HG03439 (cell line): ENCODE results near the gene HCFC1.
"Not testable (repeated sequence)": the region's sequence is repeated elsewhere in the genome, so short reads cannot be mapped to it uniquely, and the experiment has no call there.

Source experiments
- ATAC-seq: cut with Tn5 transposase; IDR thresholded peaks from one replicate; pipeline ENCODE4 v1.9.1; 2021; ENCODE audit warnings: mild to moderate bottlenecking, moderate library complexity; ENCODE audit not compliant: unreplicated experiment

Gene HCFC1

GRCh38 chrX:154010330-154011087 lies 38.9 kb upstream of the HCFC1 start:
- ATAC-seq = no peak

DNA sequence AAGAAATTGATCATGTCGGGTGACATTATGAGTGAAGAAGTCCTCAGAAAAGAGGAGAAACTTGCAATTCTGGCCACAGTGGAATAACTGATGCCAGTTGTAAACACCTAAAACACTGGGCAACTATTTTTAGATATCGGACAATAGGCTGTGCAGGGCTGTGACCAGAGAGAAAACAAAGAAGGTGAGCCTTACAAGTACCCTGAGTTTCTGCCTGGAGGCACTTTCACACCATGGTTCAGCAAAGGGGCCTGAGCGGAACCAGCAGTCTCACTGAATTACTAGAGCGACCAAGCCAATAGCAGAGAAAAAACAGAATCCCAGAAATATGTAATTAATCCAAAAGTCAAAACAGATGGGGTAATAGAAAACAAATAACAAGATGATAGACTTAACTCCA lies 36.9 kb upstream of the HCFC1 start:
- ATAC-seq = no peak

DNA sequence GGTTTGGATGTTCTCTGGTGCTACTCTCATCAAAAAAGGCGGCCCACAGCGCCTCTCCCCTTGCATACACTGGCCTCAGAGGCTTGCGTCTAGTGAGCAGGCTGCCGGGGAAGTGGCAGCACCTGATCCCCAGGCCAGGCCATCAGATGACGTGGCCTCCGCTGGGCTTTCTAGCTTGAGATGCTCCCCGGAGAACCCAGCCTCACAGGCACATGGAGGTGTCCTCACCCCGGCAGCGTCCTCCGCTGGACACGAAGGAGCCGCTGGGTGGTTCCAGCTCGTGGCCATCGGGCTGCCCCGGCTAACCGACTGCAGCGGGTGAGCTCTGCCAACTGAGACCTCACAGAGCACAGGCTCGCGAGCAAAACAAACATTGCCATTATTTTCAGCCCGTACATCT lies 35.3 kb upstream of the HCFC1 start:
- ATAC-seq = no peak

- no peak for ATAC-seq
Observed at GRCh38 chrX:154004315-154004714, 32.7 kb upstream of the HCFC1 start.

DNA sequence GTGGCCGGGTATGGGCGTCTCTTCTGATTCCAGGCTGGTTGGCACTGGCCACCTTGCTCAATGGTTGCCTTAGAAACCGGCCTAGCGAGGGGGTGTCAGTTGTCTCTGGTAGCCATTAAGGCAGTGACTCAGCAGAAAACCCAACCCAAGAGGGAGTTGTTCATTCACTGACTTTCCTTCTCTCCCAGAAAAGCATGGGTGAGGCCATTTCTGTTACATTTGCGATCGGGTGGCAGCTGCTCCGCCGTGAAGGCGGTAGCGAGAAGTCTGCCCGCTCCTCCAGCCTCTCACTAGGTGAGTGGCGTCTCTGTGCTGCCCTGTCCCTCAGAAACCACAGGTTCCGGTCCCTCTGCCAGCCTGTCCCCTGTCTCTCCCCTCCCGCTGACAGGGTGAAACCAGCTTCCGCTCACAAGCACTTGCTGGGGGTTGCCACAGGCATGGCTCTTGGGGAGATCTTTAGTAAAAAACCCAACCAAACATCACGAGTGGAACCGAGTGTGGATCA lies 30.6 kb upstream of the HCFC1 start:
- no peak for ATAC-seq

GRCh38 chrX:154000051-154000450 lies 28.4 kb upstream of the HCFC1 start:
- no peak for ATAC-seq

- no peak for ATAC-seq
Observed at GRCh38 chrX:153999359-154000037, 27.9 kb upstream of the HCFC1 start.

- no peak for ATAC-seq
Observed at GRCh38 chrX:153995504-153995903, 23.9 kb upstream of the HCFC1 start.

DNA sequence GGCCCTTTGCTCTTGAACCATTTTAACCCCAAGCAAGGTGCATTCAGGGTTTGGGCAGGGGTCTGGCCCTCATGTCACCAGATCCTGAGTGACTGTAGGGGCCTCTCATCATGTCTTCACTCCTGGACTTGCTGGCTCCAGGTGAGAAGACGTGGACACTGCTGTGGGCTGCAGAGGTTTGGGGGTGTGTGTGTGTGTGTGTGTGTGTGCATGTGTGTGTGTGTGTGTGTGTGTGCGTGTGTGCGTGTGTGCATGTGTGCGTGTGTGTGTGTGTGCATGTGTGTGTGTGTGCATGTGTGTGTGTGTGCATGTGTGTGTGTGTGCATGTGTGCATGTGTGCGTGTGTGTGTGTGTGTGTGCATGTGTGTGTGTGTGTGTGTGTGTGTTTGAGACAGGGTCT lies 22.8 kb upstream of the HCFC1 start:
- not testable (repeated sequence) for ATAC-seq

- no peak for ATAC-seq
Observed at GRCh38 chrX:153993978-153994377, 22.4 kb upstream of the HCFC1 start.

GRCh38 chrX:153993079-153993478 lies 21.5 kb upstream of the HCFC1 start:
- no peak for ATAC-seq

DNA sequence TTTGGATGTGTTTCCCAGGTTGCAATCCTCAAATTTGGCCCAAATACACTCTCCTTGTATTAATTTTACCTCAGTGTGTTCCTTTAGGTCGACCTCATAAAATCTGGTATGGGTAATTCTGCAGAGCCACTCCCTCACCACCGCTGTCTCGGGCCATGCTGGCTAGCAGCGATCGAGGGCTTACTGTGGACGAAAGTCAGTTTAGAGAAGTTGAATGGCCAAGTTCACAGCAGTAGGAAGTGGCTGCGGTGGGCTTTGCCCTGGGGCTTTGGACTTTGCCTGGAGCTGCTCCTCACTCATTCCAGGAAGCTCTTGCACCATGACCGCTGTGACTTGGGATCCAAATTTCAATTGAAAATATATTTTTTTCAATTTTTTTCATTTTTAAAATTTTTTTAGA lies 20.6 kb upstream of the HCFC1 start:
- ATAC-seq = no peak

- ATAC-seq = no peak
Observed at GRCh38 chrX:153991013-153991580, 19.5 kb upstream of the HCFC1 start.

DNA sequence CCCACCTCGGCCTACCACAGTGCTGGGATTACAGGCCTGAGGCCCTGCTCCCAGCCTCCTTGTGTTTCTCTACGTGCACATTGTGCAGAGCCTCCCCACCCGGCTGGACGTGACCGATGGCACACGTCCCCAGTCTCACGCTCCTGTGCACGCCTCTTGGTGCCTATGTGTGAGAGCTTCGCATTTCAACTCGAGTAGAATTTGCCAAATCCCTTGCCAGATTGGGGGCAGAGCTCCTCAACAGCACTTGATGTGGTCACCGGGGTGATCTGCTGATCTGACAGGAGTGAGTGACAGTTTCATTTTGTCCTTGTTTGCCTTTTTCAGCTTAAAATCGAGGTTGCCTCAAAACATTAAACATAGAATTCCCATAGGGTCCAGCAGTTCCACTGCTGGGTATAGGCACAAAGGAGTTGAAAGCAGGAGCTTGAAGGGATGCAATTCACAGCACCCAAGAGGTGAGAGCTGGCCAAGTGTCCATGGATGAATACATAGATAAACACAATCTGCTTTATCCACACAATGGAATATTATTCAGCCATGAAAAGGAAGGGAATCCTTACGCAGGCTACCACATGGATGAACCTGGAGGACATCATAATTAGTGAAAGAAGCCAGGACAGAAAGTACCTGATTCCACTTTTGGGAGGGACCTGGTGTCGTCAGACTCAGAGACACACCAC lies 18.5 kb upstream of the HCFC1 start:
- no peak for ATAC-seq

DNA sequence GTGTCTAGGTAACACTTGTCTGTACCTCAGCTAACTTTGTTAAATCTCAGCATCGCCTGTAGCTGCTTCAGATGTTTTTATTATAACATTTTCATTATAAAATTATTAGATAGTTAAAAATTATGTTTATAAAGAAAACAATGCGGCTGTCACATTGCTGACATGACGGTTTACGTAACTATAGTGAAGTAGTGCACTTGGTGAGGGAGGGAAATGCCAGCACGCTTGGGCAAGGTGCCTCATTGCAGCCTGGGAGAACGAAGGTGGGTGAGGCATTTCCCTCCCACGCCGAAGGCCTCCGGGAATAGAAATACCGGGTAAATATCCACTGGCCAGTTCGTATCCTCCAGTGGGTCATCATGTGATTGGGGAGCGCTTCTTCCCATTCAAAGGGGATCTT lies 16.9 kb upstream of the HCFC1 start:
- no peak for ATAC-seq

DNA sequence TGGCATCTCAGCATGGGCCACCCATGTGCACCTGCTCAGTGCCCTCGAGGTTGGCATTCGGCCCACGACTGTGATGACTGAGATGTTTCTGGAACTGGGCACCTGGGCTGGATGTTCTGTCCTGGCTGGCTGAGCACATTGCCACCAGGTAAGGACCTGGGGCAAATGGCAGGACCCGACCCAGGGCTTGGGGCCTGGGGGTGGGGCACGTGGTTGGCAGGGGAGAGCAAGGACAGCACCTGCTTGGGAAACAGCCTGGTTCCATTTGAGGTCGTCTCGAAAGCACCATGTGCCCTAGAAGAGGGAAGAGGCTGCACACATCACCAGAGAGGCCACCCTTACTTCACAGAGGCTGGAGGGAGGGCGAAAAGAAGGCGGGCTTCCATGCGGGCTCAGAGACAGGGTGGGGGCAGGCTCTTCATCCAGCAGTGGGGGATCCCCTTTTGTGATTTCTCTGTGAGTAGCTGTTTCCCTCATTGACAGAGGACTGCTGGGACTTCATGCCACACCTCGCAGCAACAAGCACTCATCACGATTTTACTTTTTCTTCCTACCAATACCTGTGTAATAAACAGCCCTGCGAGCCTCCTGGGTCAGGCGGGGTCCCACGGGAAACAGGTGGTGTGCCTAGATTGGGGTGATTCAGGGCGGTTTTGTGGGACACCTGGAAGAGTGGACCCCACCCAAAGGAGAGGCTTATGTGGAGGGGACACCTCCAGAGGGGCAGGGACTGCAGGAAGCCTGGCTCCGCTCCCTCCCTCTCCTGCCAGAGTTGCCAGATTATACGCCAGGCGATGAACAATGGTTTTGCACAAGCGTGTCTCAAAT lies 12.9 kb upstream of the HCFC1 start:
- ATAC-seq = no peak

DNA sequence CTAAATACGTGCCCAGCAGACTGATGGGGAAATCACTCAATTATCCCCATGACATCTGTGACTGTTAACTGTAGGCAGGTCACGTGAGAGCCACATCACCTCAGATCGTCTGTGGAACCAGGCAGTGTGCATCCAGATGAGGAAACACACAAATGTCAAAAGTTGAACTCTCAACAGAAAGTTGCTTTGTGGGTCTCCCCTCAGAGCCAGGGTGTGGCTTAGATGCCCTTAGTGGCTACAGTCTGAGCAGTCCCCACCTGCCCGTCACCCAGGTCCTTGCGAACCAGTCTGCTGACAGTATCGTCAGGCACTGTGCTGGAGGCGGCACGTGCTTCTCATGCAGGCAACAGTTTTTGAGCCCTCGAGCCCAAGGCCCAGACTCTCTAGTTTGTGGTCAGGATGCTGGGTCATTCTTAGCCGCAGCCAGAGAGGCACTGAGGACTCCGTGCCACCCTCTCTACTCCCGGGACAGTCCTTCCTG lies 11.7 kb upstream of the HCFC1 start:
- ATAC-seq = no peak

DNA sequence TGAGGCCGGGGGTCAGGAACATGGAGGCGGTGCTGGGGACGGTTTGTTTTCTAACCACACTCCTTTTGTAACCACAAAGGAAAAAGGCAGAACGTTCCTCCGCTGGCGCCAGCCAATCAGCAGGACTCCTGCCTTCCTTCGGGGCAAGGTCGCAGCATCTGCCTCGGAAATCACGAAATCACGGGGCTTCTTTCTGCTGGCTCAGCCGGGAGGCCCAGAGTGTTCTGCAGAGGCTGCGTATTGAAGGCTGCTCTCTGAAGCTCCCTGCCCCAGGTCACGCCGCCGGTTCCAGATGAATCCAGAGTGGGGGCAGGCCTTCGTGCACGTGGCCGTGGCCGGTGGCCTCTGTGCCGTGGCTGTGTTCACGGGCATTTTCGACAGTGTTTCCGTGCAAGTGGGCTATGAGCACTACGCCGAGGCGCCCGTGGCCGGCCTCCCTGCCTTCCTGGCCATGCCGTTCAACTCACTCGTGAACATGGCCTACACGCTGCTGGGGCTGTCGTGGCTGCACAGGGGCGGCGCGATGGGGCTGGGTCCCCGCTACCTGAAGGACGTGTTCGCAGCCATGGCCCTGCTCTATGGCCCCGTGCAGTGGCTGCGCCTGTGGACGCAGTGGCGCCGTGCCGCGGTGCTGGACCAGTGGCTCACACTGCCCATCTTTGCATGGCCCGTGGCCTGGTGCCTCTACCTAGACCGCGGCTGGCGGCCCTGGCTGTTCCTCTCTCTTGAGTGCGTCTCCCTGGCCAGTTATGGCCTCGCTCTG lies 10.3 kb upstream of the HCFC1 start:
- ATAC-seq = no peak

GRCh38 chrX:153981231-153981630 lies 9.6 kb upstream of the HCFC1 start:
- ATAC-seq = no peak

GRCh38 chrX:153980394-153980793 lies 8.8 kb upstream of the HCFC1 start:
- ATAC-seq = not testable (repeated sequence)
